Peyer's patch (tissue), 4 donors: Measurements from ENCODE around the gene SYNE1. TPM values are rescaled to one million over a fixed set of nuclear protein-coding genes. Genes with fewer than 3 reads are reported as not detected.

Experiments
- DNase-seq, 3 donors: peaks; one replicate each; pipeline ENCODE4 v3.0.0-alpha.2; 2017 to 2019
- H3K27ac ChIP-seq, 4 donors: fragments of 200-600 bp; sonication (generic); one replicate each; pipeline ENCODE4 v1.5.1; 2016 to 2019
- H3K27me3 ChIP-seq, 2 donors: fragments of 200-600 bp; sonication (generic); one replicate each; pipeline ENCODE4 v1.5.1; 2019
- H3K36me3 ChIP-seq, 3 donors: fragments of 200-600 bp; sonication (generic); one replicate each; pipeline ENCODE4 v1.5.1; 2016 to 2019
- H3K4me1 ChIP-seq, 4 donors: fragments of 200-600 bp; sonication (generic); one replicate each; pipeline ENCODE4 v1.5.1; 2016 to 2019
- H3K4me3 ChIP-seq, 4 donors: fragments of 200-600 bp; sonication (generic); 1 replicate in 3 of 4; 2 replicates in 1 of 4; pipeline ENCODE4 v1.5.1; 2016 to 2019; ENCODE audit warnings: mild to moderate bottlenecking in 1 of 4
- H3K9me3 ChIP-seq, 4 donors: fragments of 200-600 bp; sonication (generic); one replicate each; pipeline ENCODE4 v1.5.1; 2016 to 2019; ENCODE audit warnings: mild to moderate bottlenecking in 1 of 4
- CTCF ChIP-seq, 6 experiments: fragments of 450-650 bp in 4 of 6; fragments of 200-600 bp in 2 of 6; sonication (generic) in 1 of 6; IDR thresholded peaks; one replicate each; pipeline ENCODE4 v1.5.1; 2017 to 2019; ENCODE audit warnings: antibody characterized with exemption in 6 of 6, mild to moderate bottlenecking in 3 of 6, moderate library complexity in 1 of 6
- POLR2A ChIP-seq, 2 donors: fragments of 450-650 bp; IDR thresholded peaks; one replicate each; pipeline ENCODE4 v1.5.1; 2017; ENCODE audit warnings: antibody characterized with exemption in 2 of 2, mild to moderate bottlenecking in 2 of 2, moderate library complexity in 2 of 2
- total RNA-seq, 4 donors: library from RNA; depleted of rRNA; stranded (reverse); fragments of >200 nt; gene quantifications; one replicate each; pipeline ENCODE4 v1.1.0, GENCODE V29; 2016

SYNE1 gene
- total RNA-seq, 4 donors from 2014 or later, result 23.1 to 245 (median 34.8) TPM

GRCh38 chr6:152241013-152241766 is 396.0 kb downstream of the SYNE1 start:
- Histone ChIP-seq H3K27ac (no peak overlapping the region), H3K9me3 (no peaks in the 10 kb centered on the region), H3K4me3 (no peak overlapping the region), H3K36me3 (peaks cover 0 to 51% (median 0%) of the 10 kb centered on the region in 3 donors), H3K4me1 (peaks cover 0 to 9% (median 0%) of the 10 kb centered on the region in 4 donors), H3K27me3 (no peaks in the 10 kb centered on the region)
- DNase-seq, result no peak
- TF ChIP-seq CTCF (IDR thresholded peaks at IDR 0.05) (no peak), POLR2A (IDR thresholded peaks at IDR 0.05) (no peak)

GRCh38 chr6:152240436-152240835 is 396.7 kb downstream of the SYNE1 start:
- no peaks in the 10 kb centered on the region for H3K27me3 ChIP-seq
- TF ChIP-seq POLR2A (IDR thresholded peaks at IDR 0.05) (no peak), CTCF (IDR thresholded peaks at IDR 0.05) (no peak)
- DNase-seq, result no peak
- H3K4me3 ChIP-seq, result no peak overlapping the region
- peaks cover 0 to 2% (median 0%) of the 10 kb centered on the region in 4 donors for H3K4me1 ChIP-seq
- peaks cover 0 to 57% (median 0%) of the 10 kb centered on the region in 3 donors for H3K36me3 ChIP-seq
- H3K9me3 ChIP-seq, result no peaks in the 10 kb centered on the region
- no peak overlapping the region for H3K27ac ChIP-seq

- no peaks in the 10 kb centered on the region for H3K9me3 ChIP-seq
- H3K4me3 ChIP-seq, result no peak overlapping the region
- no peaks in the 10 kb centered on the region for H3K27me3 ChIP-seq
- no peaks in the 10 kb centered on the region for H3K4me1 ChIP-seq
- no peak overlapping the region for H3K27ac ChIP-seq
- peaks cover 0 to 73% (median 0%) of the 10 kb centered on the region in 3 donors for H3K36me3 ChIP-seq
- TF ChIP-seq POLR2A (IDR thresholded peaks at IDR 0.05) (no peak), CTCF (IDR thresholded peaks at IDR 0.05) (no peak)
- no peak for DNase-seq
Measured at GRCh38 chr6:152236370-152237097, 400.6 kb downstream of the SYNE1 start.

GRCh38 chr6:152233547-152234320 is 403.4 kb downstream of the SYNE1 start:
- Histone ChIP-seq H3K36me3 (peaks cover 0 to 68% (median 0%) of the 10 kb centered on the region in 3 donors), H3K27me3 (no peaks in the 10 kb centered on the region), H3K27ac (no peak overlapping the region), H3K4me3 (no peak overlapping the region), H3K4me1 (no peaks in the 10 kb centered on the region), H3K9me3 (no peaks in the 10 kb centered on the region)
- TF ChIP-seq CTCF (IDR thresholded peaks at IDR 0.05) (no peak), POLR2A (IDR thresholded peaks at IDR 0.05) (no peak)
- no peak for DNase-seq

GRCh38 chr6:152232501-152233151 is 404.5 kb downstream of the SYNE1 start:
- no peak for DNase-seq
- H3K36me3 ChIP-seq, result peaks cover 0 to 57% (median 0%) of the 10 kb centered on the region in 3 donors
- H3K27me3 ChIP-seq, result no peaks in the 10 kb centered on the region
- H3K9me3 ChIP-seq, result no peaks in the 10 kb centered on the region
- TF ChIP-seq CTCF (IDR thresholded peaks at IDR 0.05), result no peak
- no peak for TF ChIP-seq POLR2A (IDR thresholded peaks at IDR 0.05)
- H3K27ac ChIP-seq, result no peak overlapping the region
- no peak overlapping the region for H3K4me3 ChIP-seq
- no peaks in the 10 kb centered on the region for H3K4me1 ChIP-seq
